Activated T-helper 1 cell treated with anti-CD3 and anti-CD28 coated beads, Interleukin-12 subunit alpha, Interleukin-12 subunit beta, Interleukin-2, Interleukin-4 antibody, amounts not matched to agents 30 ng/mL and 10 ng/mL and 1 ng/mL, durations not matched to agents 14 hours and 24 hours and 36 hours (primary cell): ENCODE results near the gene PTH2. TPM values are rescaled to one million over a fixed set of nuclear protein-coding genes. Genes with fewer than 3 reads are reported as not detected.

Experiments
- total RNA-seq: library from RNA; stranded (reverse); gene quantifications from 2 replicates; pipeline ENCODE4 v1.2.3, GENCODE V29; 2022

PTH2 gene
- total RNA-seq, 1 donor from 2014 or later: not detected

Other genes with a start within 250 kb of the PTH2 start
- gene SLC6A16, start 98.2 kb downstream of the PTH2 start, total RNA-seq: 0.44 and 1.5 TPM in 2 replicates
- gene CD37, start 88.0 kb downstream of the PTH2 start, total RNA-seq: 129 and 138 TPM in 2 replicates
- not detected in 2 replicates for gene TEAD2, start 61.0 kb downstream of the PTH2 start, total RNA-seq
- not detected in 2 replicates for gene DKKL1, start 59.6 kb downstream of the PTH2 start, total RNA-seq
- 0.15 TPM in 1 of 2 replicates, not detected in the other for gene KASH5, start 35.2 kb downstream of the PTH2 start, total RNA-seq
- not detected in 2 replicates for gene GFY, start 1.9 kb upstream of the PTH2 start, total RNA-seq
- gene SLC17A7, start 18.1 kb upstream of the PTH2 start, total RNA-seq: 0.16 TPM in 1 of 2 replicates, not detected in the other
- gene PIH1D1, start 28.4 kb upstream of the PTH2 start, total RNA-seq: 124 and 126 TPM in 2 replicates
- gene ALDH16A1, start 29.8 kb upstream of the PTH2 start, total RNA-seq: 23.1 and 24.5 TPM in 2 replicates
- 58.4 and 65.4 TPM in 2 replicates for gene FLT3LG, start 50.8 kb upstream of the PTH2 start, total RNA-seq
- gene RPL13A, start 64.2 kb upstream of the PTH2 start, total RNA-seq: 2,876 and 2,988 TPM in 2 replicates
- 1,890 and 1,927 TPM in 2 replicates for gene RPS11, start 73.0 kb upstream of the PTH2 start, total RNA-seq
- gene FCGRT, start 89.2 kb upstream of the PTH2 start, total RNA-seq: 0.88 and 1.1 TPM in 2 replicates
- gene RCN3, start 104.6 kb upstream of the PTH2 start, total RNA-seq: 2.0 and 2.1 TPM in 2 replicates
- gene NOSIP, start 157.1 kb upstream of the PTH2 start, total RNA-seq: 72.1 and 77.5 TPM in 2 replicates
- gene PRRG2, start 157.9 kb upstream of the PTH2 start, total RNA-seq: 0.59 and 1.2 TPM in 2 replicates
- 32.3 and 34.2 TPM in 2 replicates for gene PRR12, start 167.7 kb upstream of the PTH2 start, total RNA-seq
- gene RRAS, start 216.7 kb upstream of the PTH2 start, total RNA-seq: 4.4 and 4.7 TPM in 2 replicates
- 75.4 and 79.7 TPM in 2 replicates for gene SCAF1, start 218.8 kb upstream of the PTH2 start, total RNA-seq
- gene IRF3, start 242.4 kb upstream of the PTH2 start, total RNA-seq: 149 and 156 TPM in 2 replicates
- 72.2 and 73.7 TPM in 2 replicates for gene BCL2L12, start 242.5 kb upstream of the PTH2 start, total RNA-seq